Activated CD4-positive, CD25-positive, alpha-beta regulatory T cell treated with anti-CD3 and anti-CD28 coated beads, Interleukin-2, amount 50 U/mL, for 24 hours (primary cell): ENCODE measurements around the gene SIRPB1.
"Not testable (repeated sequence)": the region's sequence is repeated elsewhere in the genome, so short reads cannot be mapped to it uniquely, and the experiment has no call there.

Experiments
- ATAC-seq, 2 donors: fragments of 150-1000 bp; cut with Tn5 transposase; one replicate each; pipeline ENCODE4 v1.10.0; 2021; ENCODE audit warnings: mild to moderate bottlenecking in 1 of 2, moderate library complexity in 1 of 2

SIRPB1 gene

DNA sequence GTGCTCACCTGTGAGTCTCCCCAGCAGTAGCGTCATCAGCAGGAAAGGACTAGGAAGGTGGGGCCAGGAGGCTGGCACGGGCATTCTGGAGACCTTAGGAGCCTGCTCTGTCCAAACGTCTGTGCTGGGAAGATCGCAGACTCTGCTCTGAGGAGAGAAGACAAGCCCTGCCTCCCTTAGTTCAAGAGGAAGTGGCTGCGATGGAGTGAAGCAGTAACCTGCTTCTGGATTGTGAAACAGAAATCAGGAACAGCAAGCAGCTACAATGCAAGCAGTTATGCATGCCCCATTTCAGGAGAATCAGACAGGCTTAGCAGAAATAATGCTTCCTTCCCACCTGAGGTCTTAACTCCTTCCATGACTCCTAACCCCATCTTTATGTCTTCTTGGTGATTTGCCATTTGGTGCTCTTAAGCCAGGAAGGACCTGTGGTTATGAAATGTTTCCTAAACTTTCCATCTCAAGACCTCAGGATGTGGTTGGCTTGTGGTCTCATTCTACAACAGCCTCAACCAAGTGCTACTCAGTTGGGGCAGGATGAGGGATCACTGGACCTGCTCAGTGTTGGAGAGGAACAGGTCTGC lies at the start of gene SIRPB1:
SIRPB1 (minus strand) TSS at position 149 of the 584 bp plus-strand sequence; CDS start at position 84, 65 bp downstream.
- no peak for ATAC-seq

DNA sequence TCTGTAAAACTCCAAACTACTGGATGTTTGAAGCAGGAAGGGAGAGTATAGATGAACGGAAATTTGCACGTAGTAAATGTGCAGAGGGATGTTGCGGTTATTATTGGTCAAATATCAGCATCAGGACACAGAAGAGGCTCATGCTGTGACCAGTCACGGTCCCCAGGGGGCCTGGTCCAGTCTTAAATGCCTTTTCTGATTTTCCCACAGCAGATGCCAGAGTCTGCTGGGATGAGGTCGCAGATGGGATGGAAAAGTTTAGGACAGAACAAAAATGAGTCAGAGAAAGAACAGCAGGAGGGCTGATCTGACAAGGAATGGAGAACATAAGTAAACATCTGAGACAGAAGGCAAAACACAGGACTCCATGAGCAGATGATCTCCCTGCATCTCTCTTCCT lies 49.5 kb upstream of the SIRPB1 start:
- no peak for ATAC-seq

DNA sequence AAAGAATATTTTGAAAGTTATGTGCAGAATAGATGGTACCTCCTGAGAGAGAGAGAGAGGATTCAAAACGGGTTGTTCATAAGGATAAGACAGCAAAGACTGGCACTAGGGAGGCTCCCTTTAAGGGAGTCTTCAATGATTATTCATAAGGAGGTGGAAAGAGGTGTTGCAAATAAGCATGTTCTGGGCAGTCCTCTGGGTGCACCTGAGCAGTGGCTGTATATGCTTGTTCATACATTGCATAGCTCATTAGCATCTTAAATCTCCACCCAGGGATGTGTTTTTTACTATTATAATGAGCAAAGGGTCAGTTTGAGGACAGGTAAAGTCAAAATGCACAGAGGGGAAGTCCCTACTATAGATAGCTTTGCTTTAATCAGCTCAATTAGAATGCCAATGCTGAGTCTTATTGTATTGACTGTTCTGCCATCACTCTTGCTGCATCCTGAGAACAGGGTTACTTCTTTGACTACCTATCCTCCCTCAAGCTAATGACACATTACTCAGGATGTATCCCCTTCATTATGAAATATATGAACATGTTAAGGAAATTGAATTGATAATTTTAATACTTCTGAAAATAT lies 47.8 kb upstream of the SIRPB1 start:
- peak; percentile 61 to 66 for ATAC-seq

DNA sequence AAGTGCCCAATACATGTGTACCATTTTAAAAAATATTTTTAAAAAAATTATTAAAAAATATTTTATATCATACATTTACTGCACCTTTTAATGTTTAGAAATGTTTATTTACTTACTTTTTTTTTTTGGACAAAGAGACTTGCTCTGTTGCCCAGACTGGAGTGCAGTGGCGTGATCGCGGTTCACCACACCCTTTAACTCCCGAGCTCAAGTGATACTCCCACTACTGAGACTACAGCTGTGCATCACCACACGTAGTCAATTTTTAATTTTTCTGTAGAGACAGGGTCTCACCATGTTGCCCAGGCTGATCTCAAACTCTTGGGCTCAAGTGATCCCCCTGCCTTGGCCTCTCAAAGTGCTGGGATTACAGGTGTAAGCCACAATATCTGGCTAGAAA lies 47.0 kb upstream of the SIRPB1 start:
- ATAC-seq = no peak

DNA sequence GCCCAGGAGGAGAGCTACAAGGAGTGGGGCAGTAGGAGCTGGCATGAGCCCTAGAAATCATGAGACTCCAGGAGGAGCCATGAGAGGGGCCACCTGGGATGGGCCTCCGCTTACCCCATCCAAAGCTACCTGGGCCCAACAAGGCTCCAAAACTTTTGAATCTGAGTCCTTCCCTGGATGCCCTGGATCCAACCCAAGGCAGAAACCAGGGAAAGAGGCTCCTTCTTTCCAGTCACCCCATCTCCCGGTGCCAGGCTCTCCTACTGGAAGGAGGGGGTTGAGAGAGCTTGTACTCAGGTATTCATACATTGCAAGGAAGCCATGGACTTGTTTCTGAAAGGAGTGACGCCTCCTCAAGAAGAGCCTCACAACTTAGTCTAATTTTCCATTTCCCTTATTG lies 45.5 kb upstream of the SIRPB1 start:
- no peak for ATAC-seq

DNA sequence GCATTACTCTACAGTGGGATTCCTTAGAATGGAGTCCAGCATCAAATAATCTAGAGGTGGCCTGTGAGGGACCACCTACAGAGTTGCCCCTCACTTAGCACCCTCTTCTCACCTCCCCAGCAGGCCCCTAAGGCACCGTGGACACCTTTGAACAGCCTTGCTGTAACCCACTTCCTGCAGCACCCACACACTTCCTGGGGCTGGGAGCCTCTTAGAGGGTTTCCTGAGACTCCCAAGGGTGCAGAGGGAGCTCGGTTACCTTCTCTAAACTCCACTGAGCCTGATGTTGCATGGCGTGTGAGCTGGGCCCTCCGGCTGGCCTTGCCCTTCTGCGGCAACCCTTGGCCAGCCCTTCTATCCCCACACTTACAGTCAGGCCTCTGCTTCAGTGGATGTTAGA lies 45.1 kb upstream of the SIRPB1 start:
- peak; percentile 11 to 21 for ATAC-seq

DNA sequence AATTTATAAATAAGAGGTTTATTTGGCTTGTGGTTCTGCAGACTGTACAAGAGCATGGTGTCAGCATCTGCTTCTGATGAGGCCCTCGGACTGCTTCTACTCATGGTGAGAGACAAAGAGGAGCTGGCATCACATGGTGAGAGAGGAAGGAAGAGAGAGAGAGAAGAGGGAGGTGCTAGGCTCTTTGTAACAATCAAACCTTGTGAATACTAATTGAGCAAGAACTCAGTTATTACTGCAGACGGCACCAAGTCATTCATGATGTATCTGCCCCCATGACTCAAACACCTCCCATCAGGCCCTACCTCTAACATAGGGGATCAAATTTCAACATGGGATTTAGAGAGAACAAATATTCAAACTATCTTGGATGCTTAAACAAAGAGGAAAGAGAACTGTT lies 44.1 kb upstream of the SIRPB1 start:
- ATAC-seq = peak; percentile 36 to 42

DNA sequence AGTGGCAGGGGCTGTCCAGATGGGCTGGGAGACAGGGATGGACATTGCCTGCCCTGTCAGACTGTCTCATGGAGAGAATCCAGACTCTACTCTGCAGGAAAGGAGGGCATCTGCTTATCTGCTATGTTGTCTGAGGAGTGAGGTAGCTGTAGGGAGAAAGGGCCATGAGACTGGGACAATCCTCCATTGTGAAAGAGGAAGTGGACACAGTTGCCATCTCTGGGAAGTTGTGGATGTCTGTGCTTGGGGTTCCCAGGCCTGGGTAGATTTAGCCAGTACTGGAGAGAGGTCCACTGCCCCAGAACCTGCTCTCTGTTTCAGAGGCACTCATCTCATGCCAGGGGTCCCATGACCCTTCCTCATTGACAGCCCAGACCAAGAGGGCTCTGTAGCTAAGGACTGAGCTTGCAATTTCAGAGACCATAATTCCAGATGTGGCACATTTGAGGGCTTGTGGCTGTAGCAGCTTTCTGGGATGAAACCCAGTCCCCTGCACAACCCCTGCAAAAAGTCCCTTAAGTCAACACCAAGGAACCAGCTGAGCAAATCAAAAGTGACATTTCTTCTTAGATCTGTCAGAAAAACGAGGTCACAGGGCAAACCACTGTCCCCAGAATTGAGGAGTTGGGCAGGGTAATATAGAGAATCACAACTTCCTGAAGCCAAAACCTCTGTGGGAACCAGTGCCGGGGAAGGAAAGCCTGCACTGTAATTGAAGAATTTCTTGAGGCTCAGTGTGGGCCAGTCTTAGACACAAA lies 41.9 kb upstream of the SIRPB1 start:
- no peak for ATAC-seq

DNA sequence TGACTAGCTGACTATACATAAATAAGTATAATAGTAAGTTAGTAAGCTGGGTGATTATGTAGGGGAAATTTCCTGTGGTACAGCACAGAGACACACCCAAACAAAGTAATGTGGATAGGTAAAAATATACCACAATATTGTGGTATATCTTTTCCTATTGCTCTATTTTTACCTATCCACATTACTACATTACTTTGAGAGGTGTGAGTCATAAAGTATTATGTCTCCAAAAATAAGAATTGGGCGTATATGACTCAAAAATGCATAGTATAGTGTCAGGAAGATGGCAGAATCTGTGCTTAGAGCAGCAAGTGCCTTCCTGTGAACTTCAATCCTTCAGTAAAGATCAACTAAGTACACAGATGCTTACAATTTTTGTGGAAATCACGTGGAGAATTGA lies 40.4 kb upstream of the SIRPB1 start:
- ATAC-seq = peak; percentile 74 to 82

DNA sequence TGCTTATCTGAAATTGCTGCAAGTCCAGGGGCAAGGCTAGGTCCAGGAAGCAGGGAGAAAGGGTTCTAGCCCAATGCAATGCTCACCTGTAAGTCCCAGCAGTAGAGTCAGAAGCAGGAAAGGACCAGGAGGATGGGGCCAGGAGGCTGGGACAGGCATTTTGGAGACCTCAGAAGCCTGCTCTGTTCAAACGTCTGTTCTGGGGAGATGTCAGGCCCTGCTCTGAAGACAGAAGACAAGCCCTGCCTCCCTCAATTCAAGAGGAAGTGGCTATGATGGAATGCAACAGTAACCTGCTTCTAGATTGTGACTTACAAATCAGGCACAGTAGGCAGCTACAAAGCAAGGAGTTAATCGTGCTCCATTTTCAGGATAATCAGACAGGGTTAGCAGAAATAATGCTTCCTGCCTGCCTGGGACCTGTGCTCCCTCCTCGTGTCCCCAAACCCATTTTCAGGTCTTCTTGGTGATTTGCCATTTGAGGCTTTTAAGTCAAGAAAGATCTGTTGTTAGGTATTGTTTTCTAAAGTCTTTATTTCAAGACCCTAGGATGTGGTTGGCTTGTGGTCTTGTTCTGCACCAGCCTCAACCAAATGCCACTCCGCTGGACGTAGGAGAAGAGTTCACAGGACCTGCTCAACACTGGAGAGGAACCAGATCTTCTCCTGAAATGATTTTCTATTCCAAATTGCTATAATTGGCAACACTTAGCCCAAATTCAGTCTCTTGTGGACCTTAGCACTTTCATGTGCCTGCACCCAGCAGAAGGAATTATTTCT lies 37.9 kb upstream of the SIRPB1 start, which contains the start of gene SIRPG:
SIRPG (minus strand) TSS at position 224 of the 779 bp plus-strand sequence; CDS start at position 159, 65 bp downstream.
- no peak for ATAC-seq

DNA sequence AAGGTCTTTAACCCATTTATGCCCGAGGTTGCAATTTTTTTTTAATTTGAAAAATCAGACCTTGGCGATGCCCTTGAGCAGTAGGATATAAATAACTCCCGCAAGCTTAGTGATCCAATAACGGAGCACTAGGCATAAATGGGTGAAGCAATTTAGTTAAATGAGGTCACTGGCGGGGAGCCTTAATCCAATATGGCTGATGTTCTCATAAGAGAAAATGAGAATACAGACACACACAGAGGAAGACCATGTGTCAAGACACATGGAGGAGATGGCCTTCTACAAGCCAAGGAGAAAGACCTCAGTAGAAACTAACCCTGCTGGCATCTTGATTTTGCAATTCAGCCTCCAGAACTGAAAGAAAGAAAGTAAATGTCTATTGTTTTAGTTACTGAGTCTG lies 37.0 kb upstream of the SIRPB1 start:
- no peak for ATAC-seq

DNA sequence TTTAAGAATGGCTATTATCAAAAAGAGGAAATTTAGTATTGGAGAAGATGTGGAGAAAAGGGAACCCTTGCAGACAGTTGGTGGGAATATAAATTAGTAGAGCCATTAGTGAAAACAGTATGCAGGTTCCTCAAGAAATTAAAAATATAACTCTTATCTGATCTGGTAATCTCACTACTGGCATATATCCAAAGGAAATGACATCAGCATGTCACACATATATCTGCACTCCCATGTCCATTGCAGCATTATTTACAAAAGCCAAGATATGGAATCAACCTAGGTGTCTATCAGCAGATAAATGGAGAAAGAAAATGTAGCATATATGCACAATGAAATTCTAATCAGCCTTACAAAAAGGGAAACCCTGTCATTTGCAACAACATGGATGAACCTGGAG lies 35.2 kb upstream of the SIRPB1 start:
- no peak for ATAC-seq

DNA sequence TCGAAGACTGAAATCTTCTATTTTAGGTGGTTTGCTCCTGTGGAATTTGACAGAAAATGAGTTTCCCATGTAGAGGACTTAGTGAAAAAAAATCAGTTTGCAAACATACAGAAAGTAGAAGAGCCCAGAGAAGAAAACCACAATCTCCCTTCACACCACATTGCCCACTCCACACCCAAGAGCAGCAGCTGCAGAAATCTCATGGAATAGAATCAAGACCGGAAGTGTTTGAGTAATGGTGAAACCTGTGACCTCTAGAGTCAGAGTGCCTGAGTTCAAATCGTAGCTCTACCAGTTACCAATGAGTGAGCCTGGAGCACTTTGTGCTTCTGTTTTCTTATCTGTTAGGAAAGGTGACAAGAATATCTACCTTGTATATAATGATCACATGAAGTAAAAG lies 33.2 kb upstream of the SIRPB1 start:
- ATAC-seq = peak; percentile 38

DNA sequence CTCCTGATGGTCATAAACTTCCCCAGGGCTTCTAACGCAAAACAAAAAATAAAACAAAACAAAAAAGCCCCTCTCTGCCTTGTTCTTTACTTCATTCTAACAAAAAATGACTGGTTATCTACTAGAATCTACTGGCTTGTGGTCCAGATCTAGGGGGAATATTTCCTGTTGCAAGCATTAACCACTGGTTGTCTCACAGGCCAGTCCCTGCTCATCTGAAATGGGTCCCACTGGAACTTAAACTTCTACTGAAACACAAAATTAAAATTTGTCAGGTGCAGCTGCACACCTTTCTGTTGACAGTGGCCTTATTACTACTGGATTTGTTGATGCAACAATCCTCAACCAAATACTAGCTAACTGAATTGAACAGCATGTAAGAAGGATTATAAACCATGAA lies 32.3 kb upstream of the SIRPB1 start:
- ATAC-seq = no peak

DNA sequence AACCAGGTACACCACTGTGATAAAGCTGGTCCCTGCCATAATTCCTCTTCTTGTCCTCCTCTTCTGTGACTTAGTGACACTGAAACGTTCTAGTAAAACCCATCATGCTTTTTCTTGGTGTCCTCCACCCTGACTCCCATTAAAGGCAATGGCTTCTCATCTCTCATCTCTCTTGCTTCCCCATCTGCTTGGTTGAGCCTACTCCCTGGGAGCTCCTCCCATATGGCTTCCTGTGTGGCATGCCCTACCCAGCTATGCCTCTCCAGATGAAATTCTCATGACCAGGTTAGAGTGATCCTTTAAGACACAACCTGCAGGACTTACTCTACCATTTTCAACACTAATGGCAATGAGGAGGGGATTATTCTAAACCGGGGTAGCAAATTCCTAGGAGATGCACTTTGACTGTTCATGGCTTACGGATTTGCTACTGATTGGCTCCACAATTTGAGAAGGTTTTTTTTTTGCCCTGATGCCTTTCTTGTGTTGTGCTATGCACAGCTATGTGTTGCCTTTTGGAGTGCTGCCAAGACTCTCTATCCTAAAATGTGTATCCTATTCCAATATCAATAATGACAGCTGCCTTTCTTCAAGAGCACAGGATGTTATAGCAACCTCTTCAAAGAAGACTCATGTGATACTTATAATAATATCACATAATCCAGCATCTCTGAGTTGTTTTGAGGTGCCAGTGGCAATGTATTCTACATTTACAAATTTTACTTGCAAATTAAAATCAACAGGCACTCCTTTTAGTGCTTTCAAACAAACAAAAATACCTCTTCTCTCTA lies 31.7 kb upstream of the SIRPB1 start:
- ATAC-seq = no peak

DNA sequence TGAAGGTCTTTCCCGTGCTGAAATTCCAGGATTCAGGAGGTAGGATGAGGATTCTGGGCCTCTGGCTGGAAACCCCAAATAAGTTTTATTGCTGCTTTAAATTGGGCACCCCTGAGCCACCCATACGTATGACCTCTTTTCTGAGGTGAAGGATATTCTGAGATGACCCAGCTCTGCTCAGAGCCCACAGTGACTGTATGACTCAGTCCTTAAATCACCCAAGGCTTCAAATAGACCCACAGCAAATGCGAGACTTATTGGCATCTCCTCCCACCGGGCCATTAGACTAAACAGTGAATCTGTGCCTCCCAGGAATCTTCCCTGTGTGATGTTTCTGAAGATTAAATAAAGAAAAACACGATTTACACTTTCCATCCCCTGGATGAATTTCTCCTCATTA lies 28.3 kb upstream of the SIRPB1 start:
- peak; percentile 80 to 89 for ATAC-seq

DNA sequence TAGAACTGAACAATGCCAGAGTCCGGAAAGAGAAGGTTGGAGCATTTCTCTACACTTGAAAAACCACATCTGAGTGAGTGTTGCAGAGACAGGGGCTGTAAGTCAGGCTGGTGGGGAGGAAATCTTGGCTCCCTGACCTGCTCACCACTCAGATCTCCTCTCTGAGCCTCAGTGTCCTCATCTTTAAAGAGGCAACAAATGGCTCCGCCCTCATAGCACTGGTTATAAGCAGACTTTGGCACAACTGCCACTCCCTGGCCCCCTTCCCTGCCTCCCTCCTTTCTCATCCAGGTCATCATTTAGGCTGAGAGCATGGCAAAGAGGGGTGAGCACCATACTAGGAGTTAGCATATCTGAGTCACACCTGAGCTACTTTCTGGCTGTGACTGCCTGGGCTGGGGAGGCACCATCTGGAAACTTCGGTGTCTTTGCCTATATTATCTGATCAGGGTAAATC lies 27.2 kb upstream of the SIRPB1 start:
- ATAC-seq = peak; percentile 62 to 70

DNA sequence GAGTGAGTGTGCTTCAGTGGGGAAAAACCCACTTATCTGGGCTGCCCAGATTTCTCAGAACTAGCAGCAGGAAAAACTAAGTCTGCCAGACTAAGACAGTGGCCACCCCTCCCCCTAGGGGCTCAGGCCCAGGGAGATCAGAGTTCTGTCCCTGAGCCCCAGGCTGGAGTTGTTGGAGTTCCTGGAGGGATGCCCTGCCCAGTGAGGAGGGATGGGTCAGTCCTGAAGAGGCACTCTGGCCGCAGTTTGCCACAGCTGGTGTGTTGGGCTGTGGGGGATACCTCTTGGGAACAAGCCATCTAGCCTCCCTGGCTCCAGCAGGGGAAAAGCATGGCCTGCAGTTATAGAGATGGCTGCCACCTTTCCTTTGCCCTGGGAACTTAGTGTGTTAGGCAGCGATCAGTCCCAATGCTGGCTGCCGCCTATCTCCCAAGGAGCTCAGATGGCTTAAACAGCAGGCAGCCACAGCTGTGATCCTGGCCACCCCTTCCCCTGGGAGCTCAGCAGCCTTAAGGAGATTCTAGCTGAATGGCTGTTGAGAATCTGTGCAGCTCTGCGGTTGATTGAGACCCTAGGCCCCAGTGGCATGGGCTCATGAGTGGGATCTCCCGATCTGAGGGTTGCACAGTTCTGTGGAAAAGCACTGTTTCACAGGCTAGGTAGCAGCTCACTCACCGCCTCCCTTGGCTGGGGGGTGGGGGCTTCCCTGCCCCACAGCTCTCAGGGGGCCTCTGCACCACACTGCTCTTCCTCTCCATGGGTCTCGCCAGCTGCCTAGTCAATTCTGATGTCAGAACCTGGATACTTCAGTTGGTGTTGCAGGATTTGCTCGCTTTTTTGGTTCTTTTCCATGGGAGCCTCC lies 24.5 kb upstream of the SIRPB1 start:
- no peak for ATAC-seq

DNA sequence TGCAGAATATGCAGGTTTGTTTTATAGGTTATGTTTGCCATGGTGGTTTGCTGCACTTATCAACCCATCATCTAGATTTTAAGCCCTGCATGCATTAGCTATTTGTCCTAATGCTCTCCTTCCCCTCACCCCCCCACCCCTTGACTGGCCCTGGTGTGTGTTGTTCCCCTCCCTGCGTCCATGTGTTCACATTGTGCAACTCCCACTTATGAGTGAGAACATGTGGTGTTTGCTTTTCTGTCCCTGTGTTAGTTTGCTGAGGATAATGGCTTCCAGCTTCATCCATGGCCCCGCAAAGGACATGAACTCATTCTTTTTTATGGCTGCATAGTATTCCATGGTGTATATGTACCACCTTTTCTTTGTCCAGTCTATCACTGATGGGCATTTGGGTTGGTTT lies 18.8 kb upstream of the SIRPB1 start:
- not testable (repeated sequence) for ATAC-seq

DNA sequence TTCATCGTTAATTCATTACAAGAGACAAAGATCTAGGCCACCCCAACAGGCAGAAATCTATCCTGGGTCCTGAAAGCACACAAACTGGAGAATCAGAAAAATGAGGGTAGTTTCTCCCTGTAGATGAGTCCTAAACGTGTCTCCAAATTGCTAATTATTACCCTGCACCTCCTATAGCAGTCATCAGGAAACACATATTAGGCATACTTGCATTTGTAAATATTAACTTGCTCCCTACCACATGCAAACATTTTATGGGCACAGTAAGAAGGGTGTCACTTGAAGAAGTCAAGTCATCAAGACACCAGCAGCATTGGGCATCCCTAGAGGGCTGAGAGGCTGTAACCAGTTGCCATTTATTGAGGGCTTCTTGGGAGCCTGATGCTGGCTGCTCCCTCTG lies 17.9 kb upstream of the SIRPB1 start:
- no peak for ATAC-seq

DNA sequence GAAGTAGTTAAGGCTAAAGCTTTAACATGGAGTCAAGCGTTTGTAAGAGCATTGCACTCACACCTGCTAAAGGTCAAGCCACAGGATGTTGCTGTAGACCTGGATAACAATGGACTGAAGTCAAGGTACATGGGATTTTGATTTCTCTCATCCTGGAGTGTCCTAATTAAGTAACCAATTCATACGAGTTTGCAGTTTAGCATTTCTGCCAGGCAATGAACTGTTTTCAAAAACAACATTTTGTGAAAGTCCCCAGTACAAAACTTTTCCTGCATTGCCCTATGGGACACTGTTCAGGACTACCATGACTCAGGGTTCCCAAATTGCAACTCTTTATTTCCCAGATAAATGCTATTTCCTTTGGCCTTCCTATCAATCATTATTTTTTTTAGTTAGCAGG lies 17.4 kb upstream of the SIRPB1 start:
- ATAC-seq = no peak
